ENCODE measurements around the gene RC3H1. TPM values are rescaled to one million over a fixed set of nuclear protein-coding genes. Genes with fewer than 3 reads are reported as not detected.

The RC3H1 gene
- total RNA-seq, 2 donors from 2014 or later, result 20.3 to 34.1 TPM

GRCh38 chr1:173915596-173915995, 106.6 kb downstream of the RC3H1 start:
- TF ChIP-seq, protein P1, sequence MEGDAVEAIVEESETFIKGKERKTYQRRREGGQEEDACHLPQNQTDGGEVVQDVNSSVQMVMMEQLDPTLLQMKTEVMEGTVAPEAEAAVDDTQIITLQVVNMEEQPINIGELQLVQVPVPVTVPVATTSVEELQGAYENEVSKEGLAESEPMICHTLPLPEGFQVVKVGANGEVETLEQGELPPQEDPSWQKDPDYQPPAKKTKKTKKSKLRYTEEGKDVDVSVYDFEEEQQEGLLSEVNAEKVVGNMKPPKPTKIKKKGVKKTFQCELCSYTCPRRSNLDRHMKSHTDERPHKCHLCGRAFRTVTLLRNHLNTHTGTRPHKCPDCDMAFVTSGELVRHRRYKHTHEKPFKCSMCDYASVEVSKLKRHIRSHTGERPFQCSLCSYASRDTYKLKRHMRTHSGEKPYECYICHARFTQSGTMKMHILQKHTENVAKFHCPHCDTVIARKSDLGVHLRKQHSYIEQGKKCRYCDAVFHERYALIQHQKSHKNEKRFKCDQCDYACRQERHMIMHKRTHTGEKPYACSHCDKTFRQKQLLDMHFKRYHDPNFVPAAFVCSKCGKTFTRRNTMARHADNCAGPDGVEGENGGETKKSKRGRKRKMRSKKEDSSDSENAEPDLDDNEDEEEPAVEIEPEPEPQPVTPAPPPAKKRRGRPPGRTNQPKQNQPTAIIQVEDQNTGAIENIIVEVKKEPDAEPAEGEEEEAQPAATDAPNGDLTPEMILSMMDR (IDR thresholded peaks at IDR 0.05), result no peak
- no peak for TF ChIP-seq POLR2A (IDR thresholded peaks at IDR 0.05)
- TF ChIP-seq POLR2AphosphoS5 (IDR thresholded peaks at IDR 0.05), result no peak
- Histone ChIP-seq H3K27ac (no peak overlapping the region), H3K36me3 (no peaks in the 10 kb centered on the region), H3K4me3 (no peak overlapping the region), H3K4me1 (replicated peaks) (no peaks in the 10 kb centered on the region), H3K9me3 (no peaks in the 10 kb centered on the region), H3K27me3 (replicated peaks; ENCODE audit: insufficient read depth) (no peaks in the 10 kb centered on the region)
- no peak for DNase-seq (ENCODE audit: low spot score)
- 62% methylated on average over 2 of the region's 2 CpGs for WGBS
- intact Hi-C loops (cut with DNase I), result no loop called here

DNA sequence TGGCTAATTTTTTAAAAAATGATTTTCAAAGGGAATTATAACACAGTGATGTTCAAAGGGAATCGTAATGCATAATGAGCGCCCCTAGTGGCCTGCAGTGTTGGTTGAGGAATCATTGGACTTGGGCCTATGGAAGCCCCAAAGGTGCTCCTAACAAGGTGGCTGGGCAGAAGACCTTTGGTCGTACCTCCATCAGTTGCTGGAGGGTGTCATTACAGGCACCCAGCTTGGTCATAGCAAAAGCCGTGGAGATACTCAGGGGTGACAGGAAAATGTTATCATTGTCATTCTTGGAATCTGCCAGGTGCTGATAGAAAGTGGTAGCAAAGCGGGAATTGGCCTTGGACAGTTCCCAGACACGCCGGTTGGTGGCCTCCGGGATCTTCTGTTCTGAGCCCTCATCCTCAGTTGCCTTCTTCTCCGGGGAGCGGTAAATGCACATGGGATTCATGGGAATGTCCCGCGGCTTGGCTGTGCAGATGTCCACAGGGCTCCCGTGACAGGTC, 107.7 kb downstream of the RC3H1 start:
- 93% methylated on average over 13 of the region's 13 CpGs for WGBS
- Histone ChIP-seq H3K4me1 (replicated peaks) (no peaks in the 10 kb centered on the region), H3K27me3 (replicated peaks; ENCODE audit: insufficient read depth) (no peaks in the 10 kb centered on the region), H3K27ac (no peak overlapping the region), H3K4me3 (no peak overlapping the region), H3K36me3 (no peaks in the 10 kb centered on the region), H3K9me3 (no peaks in the 10 kb centered on the region)
- intact Hi-C loops (cut with DNase I), result no loop called here
- DNase-seq (ENCODE audit: low spot score), result no peak
- TF ChIP-seq, protein P1 (IDR thresholded peaks at IDR 0.05), result no peak
- TF ChIP-seq POLR2A (IDR thresholded peaks at IDR 0.05), result no peak
- TF ChIP-seq POLR2AphosphoS5 (IDR thresholded peaks at IDR 0.05), result no peak

DNA sequence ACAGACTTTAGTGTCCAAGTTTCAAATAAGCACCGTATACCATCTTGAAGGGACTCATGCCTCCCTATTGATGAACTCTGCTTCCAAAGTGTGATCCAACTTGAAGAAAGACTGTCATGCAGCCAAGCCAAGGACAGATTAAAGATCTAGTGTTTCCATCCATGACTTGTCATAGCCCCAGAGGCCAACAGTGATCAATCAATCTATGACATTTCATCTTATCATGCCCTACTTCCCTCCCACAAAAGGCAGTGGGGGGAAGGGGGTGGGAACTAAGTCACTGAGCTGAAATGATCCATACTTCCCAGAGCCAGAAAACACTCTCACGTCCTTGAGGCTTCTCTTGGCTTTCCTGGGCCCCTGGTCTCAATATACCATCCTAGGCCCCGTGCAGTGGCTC, 109.0 kb downstream of the RC3H1 start:
- Histone ChIP-seq H3K27me3 (replicated peaks; ENCODE audit: insufficient read depth) (no peaks in the 10 kb centered on the region), H3K4me1 (replicated peaks) (no peaks in the 10 kb centered on the region), H3K4me3 (no peak overlapping the region), H3K9me3 (no peaks in the 10 kb centered on the region), H3K36me3 (no peaks in the 10 kb centered on the region), H3K27ac (no peak overlapping the region)
- DNase-seq (ENCODE audit: low spot score), result no peak
- WGBS, result 98% methylated on average over 3 of the region's 3 CpGs
- intact Hi-C loops (cut with DNase I), result no loop called here
- TF ChIP-seq POLR2A (IDR thresholded peaks at IDR 0.05), result no peak
- no peak for TF ChIP-seq POLR2AphosphoS5 (IDR thresholded peaks at IDR 0.05)
- TF ChIP-seq, protein P1 (IDR thresholded peaks at IDR 0.05), result no peak

- Histone ChIP-seq H3K4me1 (replicated peaks) (no peaks in the 10 kb centered on the region), H3K4me3 (no peak overlapping the region), H3K27ac (no peak overlapping the region), H3K9me3 (no peaks in the 10 kb centered on the region), H3K36me3 (no peaks in the 10 kb centered on the region), H3K27me3 (replicated peaks; ENCODE audit: insufficient read depth) (no peaks in the 10 kb centered on the region)
- 45% methylated on average over 6 of the region's 6 CpGs for WGBS
- DNase-seq (ENCODE audit: low spot score), result no peak
- intact Hi-C loops (cut with DNase I), result no loop called here
- TF ChIP-seq, protein P1 (IDR thresholded peaks at IDR 0.05), result no peak
- no peak for TF ChIP-seq POLR2AphosphoS5 (IDR thresholded peaks at IDR 0.05)
- no peak for TF ChIP-seq POLR2A (IDR thresholded peaks at IDR 0.05)
Observed at GRCh38 chr1:173903827-173904531, 118.2 kb downstream of the RC3H1 start.

DNA sequence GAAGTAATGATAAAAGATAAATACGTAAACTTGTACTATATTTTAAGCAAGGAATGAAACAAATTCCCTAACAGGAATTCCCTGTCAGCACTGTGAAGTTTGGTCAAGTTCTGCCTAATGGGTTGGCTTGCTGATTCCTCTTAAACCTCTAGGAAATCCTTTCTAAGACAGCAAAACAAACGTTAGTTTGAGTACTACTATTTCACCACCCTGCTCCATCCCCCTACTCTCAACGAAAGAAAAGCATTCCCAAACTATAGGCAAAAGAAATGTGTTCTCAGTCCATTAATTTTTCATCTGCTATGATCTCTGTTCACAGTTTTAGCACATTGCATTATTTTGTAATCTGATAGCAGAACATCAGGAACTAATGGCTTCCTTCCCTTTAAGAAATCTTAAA, 121.2 kb downstream of the RC3H1 start:
- TF ChIP-seq POLR2A (IDR thresholded peaks at IDR 0.05) (no peak), POLR2AphosphoS5 (IDR thresholded peaks at IDR 0.05) (no peak)
- TF ChIP-seq, protein P1 (IDR thresholded peaks at IDR 0.05), result no peak
- Histone ChIP-seq H3K27me3 (replicated peaks; ENCODE audit: insufficient read depth) (no peaks in the 10 kb centered on the region), H3K4me1 (replicated peaks) (no peaks in the 10 kb centered on the region), H3K27ac (no peak overlapping the region), H3K36me3 (no peaks in the 10 kb centered on the region), H3K9me3 (no peaks in the 10 kb centered on the region), H3K4me3 (no peak overlapping the region)
- no peak for DNase-seq (ENCODE audit: low spot score)
- intact Hi-C loops (cut with DNase I), result no loop called here
- WGBS, result 54% methylated on average over 3 of the region's 3 CpGs
